Endodermal cell (in vitro differentiated cells): ENCODE data around the gene SLC5A5. TPM values are rescaled to one million over a fixed set of nuclear protein-coding genes. Genes with fewer than 3 reads are reported as not detected.

Source experiments
- DNase-seq: peaks from one replicate; pipeline ENCODE4 v3.0.0-alpha.2; 2017
- H3K27ac ChIP-seq: 2 replicates; pipeline ENCODE4 v1.5.1; 2013; ENCODE audit warnings: mild to moderate bottlenecking, low read depth, low read length, moderate library complexity
- H3K27me3 ChIP-seq: 2 replicates; pipeline ENCODE4 v1.6.1; 2013; ENCODE audit warnings: mild to moderate bottlenecking, low read length, moderate library complexity; ENCODE audit not compliant: insufficient read depth, control insufficient read depth, poor library complexity, severe bottlenecking
- H3K36me3 ChIP-seq: 2 replicates; pipeline ENCODE4 v1.7.0; 2013; ENCODE audit warnings: mild to moderate bottlenecking, low read length, moderate library complexity; ENCODE audit not compliant: control insufficient read depth, insufficient read depth
- H3K4me1 ChIP-seq: one replicate; pipeline ENCODE4 v1.7.0; 2013; ENCODE audit warnings: low read length; ENCODE audit not compliant: control insufficient read depth, insufficient read depth
- H3K4me3 ChIP-seq: 2 replicates; pipeline ENCODE4 v1.5.1; 2013; ENCODE audit warnings: mild to moderate bottlenecking, low read length, moderate library complexity
- H3K9ac ChIP-seq: 2 replicates; pipeline ENCODE4 v1.6.1; 2013; ENCODE audit warnings: mild to moderate bottlenecking, low read length, moderate library complexity; ENCODE audit not compliant: poor library complexity, severe bottlenecking; ENCODE audit errors: extremely low read depth
- H3K9me3 ChIP-seq: 2 replicates; pipeline ENCODE4 v1.6.1; 2013; ENCODE audit warnings: mild to moderate bottlenecking, low read length, moderate library complexity; ENCODE audit not compliant: control insufficient read depth
- H3K27ac Mint-ChIP-seq: 2 replicates; pipeline ENCODE4 v1.8.0; 2020; ENCODE audit warnings: mixed read lengths
- H3K27me3 Mint-ChIP-seq: 2 replicates; pipeline ENCODE4 v1.8.0; 2021; ENCODE audit warnings: mild to moderate bottlenecking, mixed read lengths; ENCODE audit not compliant: insufficient read depth
- H3K36me3 Mint-ChIP-seq: 2 replicates; pipeline ENCODE4 v1.8.0; 2020; ENCODE audit warnings: low read depth, mixed read lengths
- H3K4me1 Mint-ChIP-seq: 2 replicates; pipeline ENCODE4 v1.8.0; 2020; ENCODE audit warnings: mixed read lengths
- H3K4me3 Mint-ChIP-seq: 2 replicates; pipeline ENCODE4 v1.8.0; 2020; ENCODE audit warnings: mild to moderate bottlenecking, moderate library complexity, mixed read lengths
- H3K9me3 Mint-ChIP-seq: 2 replicates; pipeline ENCODE4 v1.8.0; 2020; ENCODE audit warnings: mild to moderate bottlenecking, mixed read lengths
- WGBS, 2 experiments: methylation state at CpG; one replicate each; pipeline versions ENCODE4 v1.1.5 to v1.1.7; 2013; ENCODE audit warnings: missing lambda C conversion rate in 2 of 2, mixed read lengths in 1 of 2; ENCODE audit not compliant: insufficient coverage in 1 of 2, insufficient read length in 1 of 2; 5-methylcytosine and 5-hydroxymethylcytosine counted together
- total RNA-seq, 2 donors: library from RNA; stranded (reverse); fragmentation: NEBNext Ultra II Directional in 1 of 2; extraction: Animal tissue kit (Norgen Biotek cat#: 25700) in 1 of 2; gene quantifications; 2 replicates in 1 of 2; 3 replicates in 1 of 2; pipeline ENCODE4 v1.2.1, GENCODE V29; 2021
- TF ChIP-seq, protein P1 (sequence below): fragments of 200-600 bp; sonication (generic); conservative IDR thresholded peaks from 2 replicates; pipeline ENCODE4 v1.5.0; 2021; ENCODE audit warnings: antibody characterized with exemption, mild to moderate bottlenecking

Gene SLC5A5
- total RNA-seq, 2 donors from 2014 or later, result 0.15 TPM; not detected in 1

- Mint-ChIP-seq H3K27ac (no peak overlapping the region), H3K36me3 (peaks cover 24% of the 10 kb centered on the region), H3K4me3 (no peak overlapping the region), H3K27me3 (peaks cover 26% of the 10 kb centered on the region), H3K9me3 (no peaks in the 10 kb centered on the region), H3K4me1 (no peaks in the 10 kb centered on the region)
- H3K27ac ChIP-seq, result no peak overlapping the region
- H3K4me1 ChIP-seq, result no peaks in the 10 kb centered on the region
- H3K4me3 ChIP-seq, result no peak overlapping the region
- H3K27me3 ChIP-seq, result peaks cover 7% of the 10 kb centered on the region
- H3K36me3 ChIP-seq, result peaks cover 27% of the 10 kb centered on the region
- TF ChIP-seq, protein P1, sequence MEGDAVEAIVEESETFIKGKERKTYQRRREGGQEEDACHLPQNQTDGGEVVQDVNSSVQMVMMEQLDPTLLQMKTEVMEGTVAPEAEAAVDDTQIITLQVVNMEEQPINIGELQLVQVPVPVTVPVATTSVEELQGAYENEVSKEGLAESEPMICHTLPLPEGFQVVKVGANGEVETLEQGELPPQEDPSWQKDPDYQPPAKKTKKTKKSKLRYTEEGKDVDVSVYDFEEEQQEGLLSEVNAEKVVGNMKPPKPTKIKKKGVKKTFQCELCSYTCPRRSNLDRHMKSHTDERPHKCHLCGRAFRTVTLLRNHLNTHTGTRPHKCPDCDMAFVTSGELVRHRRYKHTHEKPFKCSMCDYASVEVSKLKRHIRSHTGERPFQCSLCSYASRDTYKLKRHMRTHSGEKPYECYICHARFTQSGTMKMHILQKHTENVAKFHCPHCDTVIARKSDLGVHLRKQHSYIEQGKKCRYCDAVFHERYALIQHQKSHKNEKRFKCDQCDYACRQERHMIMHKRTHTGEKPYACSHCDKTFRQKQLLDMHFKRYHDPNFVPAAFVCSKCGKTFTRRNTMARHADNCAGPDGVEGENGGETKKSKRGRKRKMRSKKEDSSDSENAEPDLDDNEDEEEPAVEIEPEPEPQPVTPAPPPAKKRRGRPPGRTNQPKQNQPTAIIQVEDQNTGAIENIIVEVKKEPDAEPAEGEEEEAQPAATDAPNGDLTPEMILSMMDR, result no peak
- no peak overlapping the region for H3K9ac ChIP-seq
- WGBS, 2 experiments, result 84 to 86% methylated on average over 5 to 11 of the region's 11 CpGs
- DNase-seq, result peak; percentile 71
- no peaks in the 10 kb centered on the region for H3K9me3 ChIP-seq
These were observed 4.7 kb upstream of the SLC5A5 start for GRCh38 chr19:17866964-17867486.

DNA sequence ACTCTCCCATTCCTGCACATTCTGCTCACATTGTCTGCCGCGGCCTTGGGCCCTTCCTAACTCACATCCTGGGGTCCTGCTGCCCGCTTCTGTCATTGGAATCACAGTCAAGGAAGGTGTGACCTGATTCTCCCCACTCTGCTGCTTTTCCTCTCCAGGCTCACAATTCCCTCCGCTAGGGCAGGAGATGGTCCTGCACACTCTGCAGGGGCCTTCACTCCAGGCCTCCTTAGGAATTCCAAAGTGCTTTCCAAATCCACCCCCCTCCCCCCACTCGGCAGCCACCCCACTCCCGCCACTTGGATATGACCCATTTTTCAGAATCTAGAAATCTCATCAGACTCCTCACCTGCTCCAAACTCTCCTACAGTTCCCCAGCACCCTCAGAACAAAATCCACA lies 3.1 kb upstream of the SLC5A5 start:
- Histone ChIP-seq H3K36me3 (peaks cover 10% of the 10 kb centered on the region), H3K9me3 (no peaks in the 10 kb centered on the region), H3K27ac (no peak overlapping the region), H3K9ac (no peak overlapping the region), H3K4me1 (no peaks in the 10 kb centered on the region), H3K27me3 (peaks cover 7% of the 10 kb centered on the region), H3K4me3 (no peak overlapping the region)
- DNase-seq, result peak; percentile 73
- no peaks in the 10 kb centered on the region for H3K4me1 Mint-ChIP-seq
- WGBS, 2 experiments, result 68 to 75% methylated on average over 4 to 6 of the region's 6 CpGs
- H3K9me3 Mint-ChIP-seq, result no peaks in the 10 kb centered on the region
- H3K4me3 Mint-ChIP-seq, result no peak overlapping the region
- peak overlapping the region; percentile 7 for H3K27ac Mint-ChIP-seq
- peaks cover 39% of the 10 kb centered on the region for H3K27me3 Mint-ChIP-seq
- peaks cover 11% of the 10 kb centered on the region for H3K36me3 Mint-ChIP-seq
- TF ChIP-seq, protein P1, result no peak

- Histone ChIP-seq H3K27ac (no peak overlapping the region), H3K4me3 (no peak overlapping the region), H3K9me3 (no peaks in the 10 kb centered on the region), H3K36me3 (peaks cover 5% of the 10 kb centered on the region), H3K27me3 (peaks cover 7% of the 10 kb centered on the region), H3K9ac (no peak overlapping the region), H3K4me1 (no peaks in the 10 kb centered on the region)
- peak; percentile 82 for DNase-seq
- 46 to 56% methylated on average over 8 to 11 of the region's 11 CpGs for WGBS, 2 experiments
- Mint-ChIP-seq H3K9me3 (no peaks in the 10 kb centered on the region), H3K36me3 (peaks cover 6% of the 10 kb centered on the region), H3K27ac (no peak overlapping the region), H3K4me3 (no peak overlapping the region), H3K4me1 (no peaks in the 10 kb centered on the region), H3K27me3 (peaks cover 42% of the 10 kb centered on the region)
- TF ChIP-seq, protein P1, result no peak
These were observed 2.6 kb upstream of the SLC5A5 start for GRCh38 chr19:17869114-17869608.
